NCI-H2107 (cell line): ENCODE measurements around the gene NAA35.
"Not testable (repeated sequence)": the region's sequence is repeated elsewhere in the genome, so short reads cannot be mapped to it uniquely, and the experiment has no call there.

ENCODE experiments used
- DNase-seq: peaks from one replicate; lab custom pipeline; 2025; lab: John Stamatoyannopoulos, UW

Gene NAA35

GRCh38 chr9:85944672-85945071 is 3.7 kb downstream of the NAA35 start:
- no peak for DNase-seq

- DNase-seq, result no peak
Observed at GRCh38 chr9:85949586-85950335, 8.8 kb downstream of the NAA35 start.

- no peak for DNase-seq
Observed at GRCh38 chr9:85959955-85960354, 19.0 kb downstream of the NAA35 start.

- DNase-seq, result no peak
Observed at GRCh38 chr9:85960688-85961093, 19.7 kb downstream of the NAA35 start.

- DNase-seq, result no peak
Observed at GRCh38 chr9:85964526-85964925, 23.6 kb downstream of the NAA35 start.

GRCh38 chr9:85964949-85965348 is 24.0 kb downstream of the NAA35 start:
- no peak for DNase-seq

GRCh38 chr9:85969727-85970126 is 28.8 kb downstream of the NAA35 start:
- DNase-seq, result no peak

GRCh38 chr9:85971731-85972130 is 30.8 kb downstream of the NAA35 start:
- DNase-seq, result no peak

GRCh38 chr9:85973238-85973637 is 32.3 kb downstream of the NAA35 start:
- DNase-seq, result no peak

- not testable (repeated sequence) for DNase-seq
Observed at GRCh38 chr9:85974055-85974547, 33.2 kb downstream of the NAA35 start.

- DNase-seq, result no peak
Observed at GRCh38 chr9:85978496-85978895, 37.5 kb downstream of the NAA35 start.

- no peak for DNase-seq
Observed at GRCh38 chr9:85981369-85981768, 40.4 kb downstream of the NAA35 start.

- no peak for DNase-seq
Observed at GRCh38 chr9:85984457-85984856, 43.5 kb downstream of the NAA35 start.

- no peak for DNase-seq
Observed at GRCh38 chr9:85987236-85987635, 46.3 kb downstream of the NAA35 start.

GRCh38 chr9:85994191-85994590 is 53.2 kb downstream of the NAA35 start:
- DNase-seq, result no peak

GRCh38 chr9:85995097-85995496 is 54.2 kb downstream of the NAA35 start:
- DNase-seq, result no peak

- DNase-seq, result no peak
Observed at GRCh38 chr9:85995599-85995998, 54.7 kb downstream of the NAA35 start.

- DNase-seq, result no peak
Observed at GRCh38 chr9:86005253-86005775, 64.4 kb downstream of the NAA35 start.

GRCh38 chr9:86009133-86009532 is 68.2 kb downstream of the NAA35 start:
- no peak for DNase-seq

- DNase-seq, result no peak
Observed at GRCh38 chr9:86020731-86021130, 79.8 kb downstream of the NAA35 start.

- no peak for DNase-seq
Observed at GRCh38 chr9:86021166-86021565, 80.2 kb downstream of the NAA35 start.

- no peak for DNase-seq
Observed at GRCh38 chr9:86022687-86023266, 81.8 kb downstream of the NAA35 start.

GRCh38 chr9:86027767-86028166 is 86.8 kb downstream of the NAA35 start:
- DNase-seq, result no peak
